Stimulated activated CD8-positive, alpha-beta memory T cell treated with anti-CD3 and anti-CD28 coated beads, Interleukin-4, amount 100 ng/mL, for 24 hours (primary cell): ENCODE data around the gene VPS52.
"Not testable (repeated sequence)": the region's sequence is repeated elsewhere in the genome, so short reads cannot be mapped to it uniquely, and the experiment has no call there.

Experiments used
- DNase-seq: peaks from one replicate; pipeline ENCODE4 v3.0.0-alpha.2; 2020; ENCODE audit warnings: low read depth

Gene VPS52

GRCh38 chr6:33305052-33305451, 33.4 kb upstream of the VPS52 start:
- no peak for DNase-seq

- DNase-seq = no peak
These were observed 32.5 kb upstream of the VPS52 start for GRCh38 chr6:33304216-33304615.

GRCh38 chr6:33301877-33302276, 30.2 kb upstream of the VPS52 start:
- DNase-seq = no peak

- peak; percentile 90 for DNase-seq
These were observed 27.7 kb upstream of the VPS52 start for GRCh38 chr6:33299237-33299944.

GRCh38 chr6:33298773-33299236, 27.1 kb upstream of the VPS52 start, which contains the start of gene RGL2:
RGL2 (minus strand) TSS chr6:33298942; CDS start chr6:33298610, 332 bp downstream.
- DNase-seq = no peak

GRCh38 chr6:33297956-33298772, 26.5 kb upstream of the VPS52 start:
- DNase-seq = no peak

GRCh38 chr6:33297406-33297955, 25.8 kb upstream of the VPS52 start:
- DNase-seq = no peak

GRCh38 chr6:33296797-33297405, 25.2 kb upstream of the VPS52 start:
- DNase-seq = no peak

- DNase-seq = no peak
These were observed 24.1 kb upstream of the VPS52 start for GRCh38 chr6:33295621-33296369.

- no peak for DNase-seq
These were observed 22.6 kb upstream of the VPS52 start for GRCh38 chr6:33294086-33294823.

GRCh38 chr6:33292996-33293682, 21.5 kb upstream of the VPS52 start:
- no peak for DNase-seq

- DNase-seq = no peak
These were observed 18.8 kb upstream of the VPS52 start for GRCh38 chr6:33290459-33290858.

- no peak for DNase-seq
These were observed 18.2 kb upstream of the VPS52 start for GRCh38 chr6:33289784-33290315.

- DNase-seq = peak; percentile 71
These were observed 17.5 kb upstream of the VPS52 start, which contains the start of the genes PFDN6 and WDR46 for GRCh38 chr6:33288921-33289783. PFDN6 (plus strand) TSS chr6:33289601; CDS start chr6:33289857, 256 bp downstream. WDR46 (minus strand) TSS chr6:33289239; CDS start chr6:33289170, 69 bp downstream.

- DNase-seq = no peak
These were observed 16.7 kb upstream of the VPS52 start for GRCh38 chr6:33288141-33288920.

- no peak for DNase-seq
These were observed 15.6 kb upstream of the VPS52 start for GRCh38 chr6:33286946-33287914.

GRCh38 chr6:33285214-33285613, 13.5 kb upstream of the VPS52 start:
- DNase-seq = not testable (repeated sequence)
